Nephron (organoid): ENCODE results near the gene ABLIM1.

Experiments
- H3K27ac Mint-ChIP-seq, 3 experiments: 2 replicates each; pipeline ENCODE4 v1.8.0; 2020; ENCODE audit warnings: mixed read lengths in 3 of 3, mild to moderate bottlenecking in 2 of 3, moderate library complexity in 1 of 3
- H3K27me3 Mint-ChIP-seq: 2 replicates; pipeline ENCODE4 v1.8.0; 2021; ENCODE audit warnings: low read depth, mild to moderate bottlenecking, moderate library complexity, mixed read lengths
- H3K36me3 Mint-ChIP-seq: 2 replicates; pipeline ENCODE4 v1.8.0; 2020; ENCODE audit warnings: low read depth, mixed read lengths
- H3K4me1 Mint-ChIP-seq: 2 replicates; pipeline ENCODE4 v1.8.0; 2020; ENCODE audit warnings: mixed read lengths
- H3K4me3 Mint-ChIP-seq, 3 experiments: 2 replicates each; pipeline ENCODE4 v1.8.0; 2020; ENCODE audit warnings: mild to moderate bottlenecking in 3 of 3, mixed read lengths in 3 of 3, moderate library complexity in 2 of 3
- H3K9me3 Mint-ChIP-seq: 2 replicates; pipeline ENCODE4 v1.8.0; 2020; ENCODE audit warnings: mixed read lengths
- TF ChIP-seq, protein P1 (sequence below), 3 experiments: fragments of 200-600 bp; sonication (generic); IDR thresholded peaks; one replicate each; pipeline ENCODE4 v1.5.0; 2021; ENCODE audit warnings: antibody characterized with exemption in 3 of 3; ENCODE audit not compliant: unreplicated experiment in 3 of 3

ABLIM1 gene

DNA sequence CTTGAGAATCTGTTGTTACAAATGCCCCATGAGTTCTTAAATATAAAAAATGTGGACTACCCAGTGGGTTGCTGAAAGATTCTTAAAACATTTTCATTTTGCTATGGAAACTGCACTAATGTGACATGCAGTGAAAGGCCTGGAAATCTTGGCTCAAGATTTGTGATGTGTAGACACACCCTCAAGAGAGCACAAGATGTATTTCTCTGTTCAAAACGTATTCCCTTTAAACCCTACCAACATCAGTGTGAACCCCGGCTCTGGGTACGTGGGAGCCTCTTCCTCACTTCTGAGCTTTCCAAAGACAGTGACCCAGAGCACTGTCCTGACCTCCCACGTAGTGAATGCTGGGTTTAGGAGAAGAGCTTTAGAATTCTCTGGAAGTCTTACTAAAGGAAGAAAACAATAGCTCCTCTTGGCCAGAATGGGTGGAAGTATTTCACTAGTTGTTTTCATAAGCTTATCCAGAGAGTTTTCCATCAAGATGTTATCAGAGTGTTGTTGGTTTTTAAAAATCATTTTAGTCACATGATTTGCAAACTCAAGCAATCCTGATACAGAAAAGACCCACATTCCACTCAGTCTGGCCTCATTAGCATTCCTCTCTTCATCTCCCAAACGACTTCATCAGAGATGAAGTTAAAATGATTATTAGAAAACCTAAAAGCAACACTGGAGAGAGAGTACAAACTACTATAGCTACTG is 172.2 kb downstream of the ABLIM1 start:
- TF ChIP-seq, protein P1, sequence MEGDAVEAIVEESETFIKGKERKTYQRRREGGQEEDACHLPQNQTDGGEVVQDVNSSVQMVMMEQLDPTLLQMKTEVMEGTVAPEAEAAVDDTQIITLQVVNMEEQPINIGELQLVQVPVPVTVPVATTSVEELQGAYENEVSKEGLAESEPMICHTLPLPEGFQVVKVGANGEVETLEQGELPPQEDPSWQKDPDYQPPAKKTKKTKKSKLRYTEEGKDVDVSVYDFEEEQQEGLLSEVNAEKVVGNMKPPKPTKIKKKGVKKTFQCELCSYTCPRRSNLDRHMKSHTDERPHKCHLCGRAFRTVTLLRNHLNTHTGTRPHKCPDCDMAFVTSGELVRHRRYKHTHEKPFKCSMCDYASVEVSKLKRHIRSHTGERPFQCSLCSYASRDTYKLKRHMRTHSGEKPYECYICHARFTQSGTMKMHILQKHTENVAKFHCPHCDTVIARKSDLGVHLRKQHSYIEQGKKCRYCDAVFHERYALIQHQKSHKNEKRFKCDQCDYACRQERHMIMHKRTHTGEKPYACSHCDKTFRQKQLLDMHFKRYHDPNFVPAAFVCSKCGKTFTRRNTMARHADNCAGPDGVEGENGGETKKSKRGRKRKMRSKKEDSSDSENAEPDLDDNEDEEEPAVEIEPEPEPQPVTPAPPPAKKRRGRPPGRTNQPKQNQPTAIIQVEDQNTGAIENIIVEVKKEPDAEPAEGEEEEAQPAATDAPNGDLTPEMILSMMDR (IDR thresholded peaks at IDR 0.05; ENCODE audit: unreplicated experiment in 3 of 3) = no peak
- Mint-ChIP-seq H3K4me3 (no peak overlapping the region), H3K27me3 (no peaks in the 10 kb centered on the region), H3K9me3 (no peaks in the 10 kb centered on the region), H3K36me3 (peaks cover 44% of the 10 kb centered on the region), H3K27ac (peak overlapping the region; percentile 65 to 84 (median 83)), H3K4me1 (peaks cover 24% of the 10 kb centered on the region)

DNA sequence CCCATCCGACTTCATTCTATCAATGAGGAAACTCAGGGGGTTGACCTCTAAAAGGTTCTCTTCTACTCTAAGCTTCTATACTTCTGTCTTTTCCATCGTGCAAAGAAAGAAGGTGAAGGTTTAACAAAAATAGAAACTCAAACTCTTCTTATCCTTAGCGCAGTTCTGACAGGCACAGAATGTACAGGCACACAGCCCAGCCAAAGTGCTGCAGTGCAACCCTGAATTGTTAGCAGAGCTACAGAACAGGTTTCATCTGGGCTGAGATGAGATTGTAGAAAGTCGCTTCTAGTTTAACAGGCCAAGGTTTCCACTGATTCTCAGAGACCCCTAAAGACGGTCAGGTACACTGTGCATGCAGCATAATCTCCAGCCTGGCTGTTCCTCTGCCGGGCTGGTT is 174.5 kb downstream of the ABLIM1 start:
- peaks cover 33% of the 10 kb centered on the region for H3K4me1 Mint-ChIP-seq
- TF ChIP-seq, protein P1 (IDR thresholded peaks at IDR 0.05; ENCODE audit: unreplicated experiment in 3 of 3) = no peak
- peaks cover 46% of the 10 kb centered on the region for H3K36me3 Mint-ChIP-seq
- no peak overlapping the region for H3K4me3 Mint-ChIP-seq
- H3K9me3 Mint-ChIP-seq = no peaks in the 10 kb centered on the region
- H3K27me3 Mint-ChIP-seq = no peaks in the 10 kb centered on the region
- no peak overlapping the region for H3K27ac Mint-ChIP-seq

DNA sequence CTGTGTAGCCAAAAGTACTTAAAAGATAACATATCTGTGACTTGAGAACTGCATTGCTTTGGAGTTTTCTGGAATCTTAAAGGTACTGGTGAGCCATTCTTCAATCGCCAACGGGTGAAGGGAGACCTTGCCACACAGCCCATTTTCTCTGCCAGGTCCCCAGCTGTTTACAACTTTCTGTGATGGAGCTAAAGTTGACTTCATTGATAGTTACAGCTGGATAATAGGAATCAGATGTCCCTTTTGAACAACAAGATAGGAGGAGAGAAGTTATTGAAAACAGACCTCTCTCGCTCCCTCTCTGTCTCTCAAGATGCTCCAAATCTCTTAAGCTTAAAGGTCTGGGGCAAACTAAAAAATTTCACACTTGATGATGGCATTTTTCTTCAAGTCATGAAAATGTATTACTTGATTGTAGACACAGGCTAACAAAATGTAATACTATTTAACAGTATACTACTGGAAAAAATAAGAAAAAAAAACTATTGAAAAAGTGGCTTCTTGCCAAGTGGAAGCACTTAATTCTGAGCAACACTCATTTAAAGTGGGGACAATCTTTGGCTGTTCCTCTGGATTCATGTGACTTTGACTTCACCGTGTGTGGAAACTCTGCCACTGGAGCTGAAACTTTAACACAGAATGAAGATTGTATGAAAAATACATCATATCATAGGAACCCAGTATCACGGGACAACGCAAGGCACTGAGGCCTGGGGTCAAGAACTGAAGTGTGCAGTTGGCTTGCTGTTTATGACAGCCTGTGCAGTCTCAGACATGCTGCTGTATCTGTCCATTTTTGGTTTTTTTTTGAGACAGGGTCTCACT is 175.4 kb downstream of the ABLIM1 start:
- Mint-ChIP-seq H3K9me3 (no peaks in the 10 kb centered on the region), H3K27me3 (no peaks in the 10 kb centered on the region), H3K4me1 (peaks cover 36% of the 10 kb centered on the region), H3K4me3 (no peak overlapping the region), H3K36me3 (peaks cover 46% of the 10 kb centered on the region), H3K27ac (peak overlapping the region in 1 of 3 experiments; percentile 38)
- TF ChIP-seq, protein P1 (IDR thresholded peaks at IDR 0.05; ENCODE audit: unreplicated experiment in 3 of 3) = no peak

DNA sequence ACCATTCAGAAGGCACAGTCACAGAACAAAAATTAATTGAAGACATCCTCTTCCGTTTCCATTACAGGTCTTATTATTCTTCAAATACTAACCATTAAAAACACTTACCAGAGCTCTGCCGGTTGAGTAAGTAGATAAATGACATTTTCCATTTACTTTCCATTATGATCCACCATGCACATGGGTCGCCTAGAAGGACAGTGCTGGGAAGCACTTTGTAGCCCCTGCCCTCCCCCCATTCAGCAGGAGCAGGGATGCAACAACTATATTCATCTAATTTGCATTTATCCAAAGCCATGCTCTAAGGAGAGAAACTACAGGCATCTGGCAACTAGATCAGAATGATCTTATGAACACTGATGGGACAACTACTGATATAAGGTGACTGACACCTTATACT is 177.0 kb downstream of the ABLIM1 start:
- TF ChIP-seq, protein P1 (IDR thresholded peaks at IDR 0.05; ENCODE audit: unreplicated experiment in 3 of 3) = no peak
- no peak overlapping the region for H3K27ac Mint-ChIP-seq
- H3K9me3 Mint-ChIP-seq = no peaks in the 10 kb centered on the region
- H3K27me3 Mint-ChIP-seq = no peaks in the 10 kb centered on the region
- H3K4me3 Mint-ChIP-seq = no peak overlapping the region
- H3K36me3 Mint-ChIP-seq = peaks cover 37% of the 10 kb centered on the region
- H3K4me1 Mint-ChIP-seq = peaks cover 34% of the 10 kb centered on the region

DNA sequence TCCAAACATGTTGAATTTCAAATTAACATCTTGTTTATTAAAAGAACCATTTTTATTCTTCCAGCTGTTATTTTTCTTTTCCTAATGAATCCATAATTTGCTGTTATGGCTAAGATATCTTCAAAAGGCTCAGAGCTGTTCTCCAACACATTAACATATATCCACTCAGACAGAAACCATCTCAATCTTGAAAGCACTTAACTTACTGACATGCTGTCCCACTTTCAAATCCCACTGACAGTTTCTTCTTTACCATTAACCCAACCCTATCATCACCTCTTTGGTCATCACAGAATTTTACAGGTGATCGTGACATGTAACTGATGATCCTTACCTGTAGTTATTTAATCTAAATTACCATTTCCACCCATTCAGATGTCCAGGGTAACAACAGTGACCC is 178.2 kb downstream of the ABLIM1 start:
- TF ChIP-seq, protein P1 (IDR thresholded peaks at IDR 0.05; ENCODE audit: unreplicated experiment in 3 of 3) = no peak
- Mint-ChIP-seq H3K4me1 (peaks cover 27% of the 10 kb centered on the region), H3K9me3 (no peaks in the 10 kb centered on the region), H3K27ac (no peak overlapping the region), H3K36me3 (peaks cover 25% of the 10 kb centered on the region), H3K27me3 (no peaks in the 10 kb centered on the region), H3K4me3 (no peak overlapping the region)
